ELF-1 (cell line): ENCODE measurements around the gene CYB561A3.

Experiments
- DNase-seq: peaks from one replicate; pipeline ENCODE4 v3.0.0-alpha.2; 2016; ENCODE audit warnings: low read depth, low spot score

The CYB561A3 gene

DNA sequence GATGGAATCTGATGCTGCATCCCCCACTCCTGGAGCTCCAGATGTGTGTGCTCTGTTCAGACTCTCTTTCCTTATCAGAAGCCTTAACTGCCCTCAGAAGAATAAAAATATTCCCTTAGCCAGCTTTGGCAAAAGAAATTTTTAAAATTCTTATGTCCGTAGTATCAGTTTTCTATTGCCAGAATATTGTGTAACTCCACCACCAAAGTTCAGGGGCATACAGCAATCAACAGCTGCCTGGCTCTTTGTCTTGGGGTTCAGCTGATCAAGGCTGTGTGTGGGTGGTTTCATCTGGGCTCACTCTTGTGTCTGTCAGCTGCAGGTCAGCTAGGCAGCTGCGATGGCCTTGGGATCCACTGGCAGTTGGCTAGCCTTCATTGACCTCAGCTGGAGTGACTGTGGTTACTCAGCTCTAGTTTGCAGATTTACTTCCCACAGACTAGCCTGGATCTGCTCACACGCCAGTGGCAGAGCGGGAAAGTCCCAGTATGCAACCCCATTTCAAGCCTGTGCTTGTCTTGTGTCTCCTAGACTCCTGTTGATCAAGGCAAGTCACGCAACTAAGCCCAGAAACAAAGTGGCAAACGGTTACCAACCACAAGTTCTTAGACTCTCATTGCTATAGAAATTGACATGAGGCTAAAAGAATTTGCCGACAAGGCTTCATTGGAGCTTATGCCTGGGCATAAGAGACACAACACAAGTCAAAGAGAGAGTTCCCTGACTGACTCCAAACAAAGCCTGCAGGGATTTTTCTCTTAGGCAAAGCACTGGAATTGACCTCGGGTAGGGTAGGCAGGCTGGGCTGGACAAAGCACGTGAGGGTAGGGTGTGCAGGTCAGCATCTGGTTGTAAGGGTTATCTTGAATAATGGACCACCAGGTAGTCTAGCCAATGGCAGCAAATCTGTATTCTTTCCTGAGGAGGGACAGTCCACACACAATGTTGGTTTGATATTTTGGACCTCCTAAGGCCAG, 8.0 kb upstream of the CYB561A3 start:
- DNase-seq: no peak

DNA sequence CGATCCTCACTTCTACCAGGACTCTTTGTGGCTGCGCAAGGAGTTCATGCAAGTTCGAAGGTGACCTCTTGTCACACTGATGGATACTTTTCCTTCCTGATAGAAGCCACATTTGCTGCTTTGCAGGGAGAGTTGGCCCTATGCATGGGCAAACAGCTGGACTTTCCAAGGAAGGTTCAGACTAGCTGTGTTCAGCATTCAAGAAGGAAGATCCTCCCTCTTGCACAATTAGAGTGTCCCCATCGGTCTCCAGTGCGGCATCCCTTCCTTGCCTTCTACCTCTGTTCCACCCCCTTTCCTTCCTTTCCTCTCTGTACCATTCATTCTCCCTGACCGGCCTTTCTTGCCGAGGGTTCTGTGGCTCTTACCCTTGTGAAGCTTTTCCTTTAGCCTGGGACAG, 7.0 kb upstream of the CYB561A3 start:
- DNase-seq: no peak

DNA sequence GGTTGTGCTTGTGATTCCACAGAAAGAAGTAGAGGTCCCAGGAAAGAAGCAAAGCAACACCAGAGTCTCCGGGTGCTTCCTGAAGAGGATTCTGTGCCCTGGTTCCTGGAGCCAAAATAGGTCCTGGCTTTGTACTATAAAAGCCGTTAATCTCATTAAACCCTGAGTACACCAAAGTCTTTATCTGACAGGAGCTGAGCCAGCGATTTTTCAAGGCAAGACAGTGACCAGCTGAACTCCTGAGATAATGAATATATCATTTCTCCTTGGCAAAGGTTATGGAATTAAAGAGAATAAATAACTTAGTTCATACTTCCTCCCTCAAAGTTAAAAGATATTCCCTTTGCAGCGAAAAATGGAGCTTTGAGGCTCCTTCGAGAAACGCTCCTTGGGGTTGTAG, 5.7 kb upstream of the CYB561A3 start:
- DNase-seq: no peak

DNA sequence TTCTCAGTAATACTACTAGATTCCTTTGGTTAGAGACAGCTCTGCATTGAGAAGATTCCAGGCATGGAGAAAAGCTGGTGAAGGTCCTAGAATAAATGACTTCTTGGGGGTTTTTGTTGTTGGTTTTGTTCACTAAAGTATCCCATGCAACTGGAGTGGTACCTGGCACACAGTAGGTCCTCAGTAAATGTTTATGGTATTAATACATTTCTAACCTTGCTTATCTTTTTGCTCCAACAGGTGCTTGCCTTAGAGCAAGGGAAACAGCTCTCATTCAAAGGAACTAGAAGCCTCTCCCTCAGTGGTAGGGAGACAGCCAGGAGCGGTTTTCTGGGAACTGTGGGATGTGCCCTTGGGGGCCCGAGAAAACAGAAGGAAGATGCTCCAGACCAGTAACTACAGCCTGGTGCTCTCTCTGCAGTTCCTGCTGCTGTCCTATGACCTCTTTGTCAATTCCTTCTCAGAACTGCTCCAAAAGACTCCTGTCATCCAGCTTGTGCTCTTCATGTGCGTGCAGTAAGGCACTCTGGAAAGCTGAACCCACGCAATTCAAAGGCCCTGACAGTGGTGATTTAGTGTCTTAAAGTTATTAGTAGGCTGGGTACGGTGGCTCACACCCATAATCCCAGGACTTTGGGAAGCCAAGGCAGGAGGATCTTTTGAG, 2.5 kb upstream of the CYB561A3 start:
- DNase-seq: no peak

DNA sequence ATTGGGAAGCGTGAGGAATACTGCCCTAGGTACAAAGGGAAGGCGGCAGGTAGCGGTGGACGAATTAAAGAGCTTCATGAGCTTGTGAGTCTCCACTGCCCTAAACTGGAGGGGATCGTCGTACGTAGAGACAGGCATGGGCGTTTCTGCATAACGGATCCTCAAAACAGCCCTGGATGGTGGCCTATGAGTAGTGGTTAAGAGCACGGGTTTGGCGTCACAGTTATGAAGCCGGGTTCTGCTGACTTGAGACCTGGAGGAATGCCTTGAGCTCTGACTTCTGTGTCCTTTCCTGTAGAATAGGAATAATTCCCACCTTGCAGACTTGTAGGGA, 827 bp upstream of the CYB561A3 start:
- DNase-seq: no peak

DNA sequence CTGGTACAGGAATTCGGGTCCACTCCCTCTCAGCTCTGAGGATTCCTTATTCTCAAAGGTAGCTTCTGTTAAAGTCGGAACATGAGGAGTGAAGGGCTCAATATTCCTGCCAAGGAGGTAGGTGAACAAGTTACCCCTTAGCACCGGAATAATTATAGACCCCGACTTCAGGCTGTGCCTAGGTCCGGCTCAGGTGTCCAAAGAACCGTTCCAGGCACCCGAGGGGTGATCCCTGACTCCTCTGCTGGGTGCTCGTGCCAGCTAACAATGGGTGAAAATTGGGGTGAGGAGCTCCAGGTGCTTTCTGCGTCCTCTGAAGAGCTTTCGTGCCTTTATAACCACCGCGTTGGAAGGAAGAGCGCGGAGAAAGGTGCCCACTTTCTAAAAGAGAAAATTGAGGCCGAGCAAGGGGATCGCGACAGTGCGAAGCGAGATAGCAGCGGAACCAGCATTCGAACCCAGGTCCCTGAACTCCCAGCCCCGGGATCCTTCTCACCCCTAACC, 393 bp downstream of the CYB561A3 start:
- DNase-seq: no peak

DNA sequence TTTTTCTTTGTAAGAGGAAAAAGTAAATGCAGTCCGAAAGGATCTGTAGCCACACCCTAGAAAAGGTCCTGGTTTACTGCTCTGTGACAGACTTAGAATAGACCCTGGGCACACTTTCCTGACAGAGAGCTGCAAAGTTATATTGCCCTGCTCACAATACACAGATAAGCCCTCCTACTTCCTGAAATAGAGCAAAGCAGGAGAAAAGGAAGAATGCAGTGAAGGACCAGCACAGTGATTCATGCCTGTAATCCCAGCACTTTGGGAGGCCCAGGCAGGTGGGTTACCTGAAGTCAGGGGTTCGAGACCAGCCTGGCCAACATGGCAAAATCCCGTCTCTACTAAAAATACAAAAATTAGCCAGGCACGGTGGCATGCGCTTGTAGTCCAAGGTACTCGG, 2.2 kb downstream of the CYB561A3 start:
- no peak for DNase-seq

DNA sequence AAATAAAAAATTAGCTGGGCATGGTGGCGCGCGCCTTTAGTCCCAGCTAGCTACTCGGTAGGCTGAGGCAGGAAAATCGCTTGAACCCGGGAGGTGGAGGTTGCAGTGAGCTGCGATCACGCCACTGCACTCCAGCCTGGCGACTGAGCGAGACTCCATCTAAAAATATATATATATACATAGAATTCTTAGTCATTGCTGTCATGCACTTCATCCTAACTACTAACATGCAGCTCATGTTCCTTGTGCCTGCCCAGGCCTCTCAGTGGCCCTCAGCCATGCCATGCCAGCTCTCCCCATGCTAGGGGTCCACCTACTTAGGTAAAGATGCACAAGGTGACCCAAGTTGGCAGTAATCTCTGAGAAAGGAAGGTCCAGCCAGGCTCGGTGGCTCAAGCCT, 3.1 kb downstream of the CYB561A3 start:
- no peak for DNase-seq

DNA sequence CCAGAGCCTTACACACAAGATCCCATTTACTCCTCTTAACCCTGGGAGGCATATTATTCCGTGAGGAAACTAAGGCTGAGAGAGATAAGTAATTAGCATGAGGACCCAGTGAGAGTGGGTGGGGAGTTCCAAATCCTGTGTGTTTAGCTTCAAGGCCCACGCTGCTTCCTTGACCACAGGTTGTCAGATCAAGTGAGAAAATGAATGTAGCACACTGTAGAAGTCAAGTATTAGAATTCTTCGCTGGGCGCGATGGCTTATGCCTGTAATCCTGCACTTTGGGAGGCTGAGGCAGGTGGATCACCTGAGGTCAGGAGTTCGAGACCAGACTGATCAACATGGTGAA, 3.8 kb downstream of the CYB561A3 start:
- no peak for DNase-seq

DNA sequence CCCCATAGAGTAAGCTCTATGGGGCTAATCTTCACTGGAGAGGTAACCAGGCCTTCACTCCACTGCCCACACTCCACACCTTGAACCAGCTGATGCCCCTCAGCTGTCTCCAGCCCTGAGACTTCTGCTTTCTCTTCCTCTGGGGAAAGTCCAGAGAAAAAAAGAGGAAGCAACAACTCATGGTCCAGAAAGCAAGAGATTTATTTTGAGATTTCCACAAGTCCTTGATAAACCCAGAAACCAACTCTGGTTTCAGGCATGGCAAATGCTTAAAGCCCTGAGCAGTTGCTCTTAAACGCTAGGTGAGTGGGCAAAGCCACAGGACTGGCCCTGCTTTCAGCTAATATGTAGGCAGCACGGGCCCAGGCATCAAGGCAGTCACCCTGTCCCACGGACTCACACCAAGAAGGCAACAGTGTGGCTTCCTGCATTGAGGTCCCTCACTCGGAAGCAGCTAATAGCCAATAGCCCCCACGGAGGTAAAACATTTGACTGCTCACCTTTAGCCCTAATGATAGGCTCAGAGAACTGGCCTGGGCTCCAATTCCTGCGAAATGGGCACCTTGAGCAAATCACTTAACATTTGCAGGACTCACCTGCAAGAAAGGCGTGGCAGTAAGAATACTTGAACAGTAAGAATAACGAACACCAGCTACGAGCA, 4.3 kb downstream of the CYB561A3 start:
- no peak for DNase-seq

DNA sequence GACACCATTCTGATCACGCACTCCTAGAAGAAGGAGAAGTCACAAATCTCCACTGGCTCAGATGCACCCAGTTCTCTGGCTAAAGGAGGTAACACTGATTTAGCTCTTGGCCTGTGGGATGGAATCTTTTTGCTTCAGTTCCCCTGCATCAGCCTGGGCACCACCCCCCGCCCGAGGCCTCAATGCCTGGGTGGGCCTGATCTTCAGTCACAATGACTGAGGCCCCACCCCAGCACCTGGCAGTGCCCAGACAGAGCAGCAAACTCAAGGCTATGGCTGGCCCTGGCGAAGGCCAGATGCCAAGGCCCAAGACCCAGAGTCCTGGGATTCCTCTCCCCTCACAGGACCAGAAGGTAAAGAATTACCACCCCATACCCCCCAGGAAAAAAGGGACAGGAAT, 5.0 kb downstream of the CYB561A3 start:
- no peak for DNase-seq

DNA sequence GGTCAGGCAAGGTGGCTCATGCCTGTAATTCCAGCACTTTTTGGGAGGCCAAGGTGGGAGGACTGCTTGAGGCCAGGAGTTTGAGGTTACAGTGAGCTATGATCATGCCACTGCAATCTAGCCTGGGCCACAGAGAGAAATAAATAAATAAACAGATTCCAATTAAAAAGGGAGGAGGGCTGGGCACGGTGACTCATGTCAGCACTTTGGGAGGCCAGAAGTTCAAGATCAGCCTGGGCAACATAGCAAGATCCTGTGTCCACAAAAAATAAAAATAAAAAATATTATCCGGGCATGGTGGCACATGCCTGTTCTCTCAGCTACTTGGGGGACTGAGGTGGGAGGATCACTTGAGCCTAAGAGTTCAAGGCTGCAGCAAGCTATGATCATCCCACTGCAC, 7.5 kb downstream of the CYB561A3 start:
- no peak for DNase-seq

DNA sequence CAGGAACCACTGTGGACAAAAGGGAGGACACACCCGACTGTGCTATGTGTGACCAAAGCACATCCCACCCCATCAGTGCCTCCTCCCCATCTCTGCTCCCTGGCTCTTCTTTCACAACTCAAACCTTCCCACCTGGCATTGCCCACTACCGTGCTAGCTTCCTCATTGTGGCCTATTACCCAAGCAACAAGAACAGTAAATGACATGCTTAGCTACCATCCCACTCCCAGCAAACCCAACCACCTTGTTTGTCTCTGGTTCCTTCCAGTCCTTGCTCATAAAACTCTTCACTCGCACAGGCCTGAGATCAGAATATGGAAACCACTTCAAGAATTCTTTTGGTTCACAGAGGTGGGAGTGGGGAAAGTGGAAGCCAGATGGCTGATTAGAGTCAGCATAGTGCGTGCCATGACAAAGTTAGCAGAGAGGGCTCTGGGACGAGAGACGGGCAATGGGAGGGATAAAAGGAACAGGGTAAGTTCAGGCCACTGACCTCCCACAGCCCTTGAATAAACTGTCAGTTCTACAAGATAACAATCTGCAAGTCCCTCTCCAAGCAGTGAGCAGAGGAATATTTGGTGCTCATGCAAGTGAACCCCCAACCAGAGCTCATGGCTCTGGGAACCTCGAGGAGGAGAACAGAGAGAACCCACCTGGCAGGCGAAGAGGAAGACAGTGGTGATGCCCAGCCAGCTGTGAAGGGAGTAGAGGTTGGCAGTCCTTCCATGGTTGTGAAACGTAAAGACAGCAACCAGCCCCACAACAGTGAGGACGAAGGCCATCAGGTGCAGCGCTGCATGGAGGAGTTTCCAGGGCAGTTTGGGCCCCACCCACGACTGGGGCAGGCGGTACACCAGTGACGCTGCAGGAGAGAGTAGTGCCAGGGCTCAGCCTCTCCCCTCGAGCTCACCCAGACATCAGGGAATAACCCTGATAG, 8.3 kb downstream of the CYB561A3 start:
- DNase-seq: no peak

DNA sequence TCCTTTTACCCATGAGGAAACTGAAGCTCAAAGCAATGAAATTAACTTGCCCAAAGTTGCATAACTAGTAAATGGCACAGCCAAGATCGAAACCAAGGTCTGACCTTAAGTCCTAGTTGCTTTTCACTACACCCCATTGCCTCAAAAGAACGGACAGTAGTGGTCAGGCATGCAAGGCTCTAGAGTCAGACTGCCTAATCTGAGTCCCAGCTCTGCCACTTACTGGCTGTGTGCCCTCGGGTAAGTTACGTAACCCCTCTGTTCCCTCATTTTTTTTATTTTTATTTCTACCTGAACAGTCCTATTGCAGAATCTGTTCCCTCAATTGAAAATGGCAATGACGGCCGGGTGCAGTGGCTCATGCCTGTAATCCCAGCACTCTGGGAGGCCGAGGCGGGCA, 9.6 kb downstream of the CYB561A3 start:
- no peak for DNase-seq

DNA sequence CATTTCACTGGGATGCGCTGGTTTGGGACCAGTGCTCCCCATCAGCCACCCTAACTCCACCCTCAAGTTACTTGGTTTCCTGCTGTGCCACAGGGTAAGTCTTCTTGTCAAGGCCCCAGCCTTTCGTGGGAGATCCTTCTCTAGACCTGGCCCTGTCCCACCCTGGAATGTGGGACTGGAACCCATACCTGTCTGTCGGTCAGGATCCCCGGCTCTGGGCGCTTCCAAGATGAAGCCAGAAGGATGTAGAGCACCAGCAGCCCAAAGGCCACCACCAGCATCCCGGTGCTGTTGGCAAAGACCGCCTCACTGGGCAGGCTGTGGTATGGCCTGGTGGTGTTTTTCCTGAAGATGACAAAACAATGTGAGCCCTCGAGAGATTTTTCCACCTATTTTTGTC, 10.9 kb downstream of the CYB561A3 start:
- no peak for DNase-seq

DNA sequence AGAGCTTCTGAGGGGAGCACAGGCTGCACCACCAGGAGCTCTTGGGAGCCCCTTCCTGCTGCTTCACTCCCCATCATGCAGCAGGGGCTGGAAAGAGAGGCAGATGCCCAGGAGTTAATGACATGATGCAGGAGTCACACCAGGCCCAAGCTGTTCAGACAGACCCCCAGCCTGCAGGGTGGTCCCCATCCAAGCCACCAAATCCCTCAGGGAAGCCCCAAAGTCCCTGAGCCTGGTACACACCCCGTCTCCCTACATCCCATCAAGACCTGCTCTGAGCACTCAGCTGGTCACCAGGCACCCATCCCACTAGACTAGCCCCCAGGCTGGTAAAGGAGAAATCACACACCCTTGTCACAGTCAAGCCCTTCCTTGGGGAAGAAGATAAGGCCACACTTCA, 11.3 kb downstream of the CYB561A3 start:
- DNase-seq: no peak

DNA sequence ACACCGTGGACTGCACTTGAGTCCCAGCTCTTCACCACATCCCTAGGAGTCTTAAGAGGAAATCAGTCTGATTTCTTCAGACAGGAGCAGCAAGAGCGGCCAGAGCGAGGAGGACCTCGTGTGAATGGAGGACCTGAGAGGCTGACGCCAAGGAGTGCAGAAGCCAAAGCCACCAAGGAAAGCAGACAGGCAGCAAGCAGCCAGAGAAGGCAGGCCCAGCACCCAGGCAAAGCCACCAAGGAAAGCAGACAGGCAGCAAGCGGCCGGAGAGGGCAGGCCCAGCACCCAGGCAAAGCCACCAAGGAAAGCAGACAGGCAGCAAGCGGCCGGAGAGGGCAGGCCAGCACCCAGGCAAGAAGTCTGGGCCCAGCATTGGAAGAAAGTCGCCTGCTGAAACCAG, 11.8 kb downstream of the CYB561A3 start:
- DNase-seq: no peak

DNA sequence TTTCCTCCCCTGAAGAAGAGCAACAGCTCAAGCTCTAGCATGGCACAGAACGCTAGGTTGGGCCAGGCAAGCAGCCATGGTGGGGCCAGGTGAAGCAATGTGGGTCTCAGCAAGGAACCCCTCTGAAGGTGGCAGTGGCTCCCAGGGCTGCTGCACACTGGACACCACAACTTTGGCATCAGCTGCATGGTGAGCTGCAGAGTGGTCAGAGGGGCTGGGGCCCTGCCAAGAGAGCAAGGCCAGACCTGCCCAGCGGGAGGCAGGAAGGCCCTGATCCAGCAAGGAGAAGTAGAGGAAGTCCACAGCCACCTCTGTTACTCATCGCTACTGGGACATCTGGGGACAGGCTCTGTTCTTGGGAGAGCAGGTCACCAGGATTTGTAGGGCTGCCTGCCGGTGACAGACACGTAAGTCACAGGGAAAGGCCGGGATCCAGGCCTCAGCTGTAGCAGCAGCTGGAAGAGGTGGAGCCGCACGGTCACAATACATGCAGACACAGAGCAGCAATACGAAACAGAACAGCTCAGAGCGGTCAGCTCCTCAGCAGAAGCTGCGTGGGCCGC, 12.4 kb downstream of the CYB561A3 start:
- DNase-seq: no peak

DNA sequence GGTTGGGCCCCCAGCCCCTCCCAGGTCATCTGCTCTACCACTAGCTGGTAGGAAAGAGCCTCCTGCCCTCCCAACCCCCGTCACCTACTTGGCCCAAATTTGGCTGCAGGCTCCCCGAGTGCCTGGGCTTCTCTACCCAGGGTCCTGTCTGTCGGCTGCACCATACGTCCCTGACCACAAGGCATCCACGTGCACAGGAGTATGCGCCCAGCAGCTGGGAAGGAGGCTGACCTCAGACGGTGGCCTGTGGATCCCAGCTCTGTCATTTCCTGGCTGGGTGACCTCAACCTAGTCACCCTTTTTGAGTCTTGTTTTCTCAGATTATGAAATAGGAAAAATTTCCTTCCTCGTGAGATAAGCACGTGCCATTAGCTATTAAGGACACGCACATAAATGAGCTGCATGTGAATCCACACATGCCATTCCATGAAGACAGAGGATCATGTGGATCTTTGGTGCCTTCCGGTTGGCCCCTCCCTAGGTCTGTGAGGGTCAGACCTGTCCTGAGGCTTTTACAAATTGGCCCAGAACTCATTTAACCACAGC, 13.7 kb downstream of the CYB561A3 start:
- DNase-seq: no peak

DNA sequence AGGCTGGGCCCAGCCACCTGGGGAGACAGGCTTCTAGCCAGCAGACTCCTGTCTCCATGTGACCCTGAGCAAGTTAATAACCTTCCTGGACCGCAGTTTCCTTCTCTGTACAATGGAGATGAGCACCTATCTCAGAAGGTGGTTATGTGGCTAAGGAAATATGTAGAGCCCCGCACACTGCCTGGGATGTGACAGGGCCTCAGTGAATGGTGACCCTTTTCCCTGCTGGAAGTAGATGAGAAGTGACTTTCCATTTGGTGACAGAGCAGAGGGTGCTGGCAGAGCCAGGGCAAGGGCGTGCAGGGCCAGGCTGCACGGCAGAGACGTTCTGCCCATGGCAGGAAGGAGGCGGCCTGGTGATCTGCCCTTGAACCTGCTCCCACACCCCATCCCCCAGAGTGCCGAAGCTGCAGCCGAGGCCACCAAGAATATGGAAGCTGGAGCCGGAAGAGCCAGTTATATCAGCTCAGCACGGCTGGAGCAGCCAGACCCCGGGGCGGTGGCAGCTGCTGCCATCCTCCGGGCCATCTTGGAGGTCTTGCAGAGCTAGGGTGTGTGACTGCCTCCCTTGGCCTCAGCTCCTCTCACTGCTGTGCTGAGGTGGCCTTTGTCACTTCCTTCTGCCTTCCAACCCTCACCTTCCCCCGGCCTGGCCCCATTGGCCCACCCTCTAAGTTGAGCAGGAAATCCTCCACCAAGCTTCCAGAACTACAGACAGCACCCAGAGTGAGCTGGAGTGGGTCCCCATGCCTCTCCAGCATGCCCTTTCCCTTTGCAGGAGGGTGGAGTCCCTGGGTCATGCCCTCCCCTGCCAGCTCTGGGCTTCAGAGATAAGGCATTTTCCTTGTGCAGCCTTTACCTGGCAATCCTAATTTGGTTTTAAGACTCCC, 15.5 kb downstream of the CYB561A3 start:
- DNase-seq: no peak
